ENCODE data around the gene TUFM. TPM values are rescaled to one million over a fixed set of nuclear protein-coding genes. Genes with fewer than 3 reads are reported as not detected.

TUFM gene
- total RNA-seq, 4 donors from 2014 or later = 63.1 to 106 (median 82.8) TPM

DNA sequence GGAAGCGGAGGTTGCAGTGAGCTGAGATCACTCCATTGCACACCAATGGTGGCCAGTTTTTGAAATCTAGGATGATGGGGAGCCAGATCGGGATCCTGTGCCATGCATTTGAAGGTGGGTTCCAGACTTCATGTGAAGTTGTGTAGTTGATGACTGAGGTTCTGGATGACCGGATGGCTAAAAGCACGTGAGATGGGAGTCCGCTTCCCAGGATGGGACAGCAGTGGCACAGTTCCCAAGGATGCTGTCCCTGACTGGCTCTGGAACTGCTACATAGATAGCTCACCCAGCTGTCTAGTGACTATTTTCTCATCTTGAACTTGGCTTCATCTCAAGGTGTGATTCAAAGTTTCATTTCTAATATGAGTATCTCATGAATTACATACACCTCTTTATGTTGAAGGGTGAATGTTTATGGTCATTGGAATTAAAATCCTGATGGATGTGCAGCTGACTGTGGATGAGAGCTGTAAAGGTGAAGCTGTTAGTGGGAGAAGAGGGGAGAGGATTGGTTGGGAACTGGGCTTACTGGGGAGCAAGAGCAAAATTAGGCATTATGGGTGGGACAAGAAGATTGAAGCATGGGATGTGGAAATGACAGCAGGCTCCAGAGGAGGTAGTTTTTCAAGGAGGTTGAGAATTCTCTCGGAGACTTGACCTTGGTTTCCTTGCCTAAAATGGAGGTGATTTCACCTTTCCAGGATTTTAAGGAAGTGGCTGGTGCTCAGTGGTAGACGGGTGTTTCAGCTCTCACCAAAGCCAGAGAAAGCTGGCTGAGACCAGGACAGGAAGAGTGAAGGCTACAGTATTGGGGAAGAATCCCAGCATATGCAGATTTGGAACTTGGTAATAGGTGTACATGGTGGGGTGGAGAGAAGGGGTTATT lies 8.2 kb downstream of the TUFM start:
- no peaks in the 10 kb centered on the region for H3K9me3 ChIP-seq
- H3K4me1 ChIP-seq = peaks cover 0 to 12% (median 4%) of the 10 kb centered on the region in 4 donors
- H3K36me3 ChIP-seq = peaks cover 55 to 77% (median 70%) of the 10 kb centered on the region in 4 donors
- DNase-seq (ENCODE audit: extremely low spot score) = no peak
- no peaks in the 10 kb centered on the region for H3K27me3 ChIP-seq
- WGBS = 88% methylated on average over 7 of the region's 7 CpGs
- no peak for TF ChIP-seq CTCF (IDR thresholded peaks at IDR 0.05)
- no peak for TF ChIP-seq POLR2AphosphoS5 (IDR thresholded peaks at IDR 0.05)
- no peak for TF ChIP-seq EP300 (IDR thresholded peaks at IDR 0.05)
- intact Hi-C loops (cut with DNase I) = no loop called here
- no peak overlapping the region for H3K4me3 ChIP-seq
- no peak overlapping the region for H3K27ac ChIP-seq (replicated peaks in 1 of 4)

DNA sequence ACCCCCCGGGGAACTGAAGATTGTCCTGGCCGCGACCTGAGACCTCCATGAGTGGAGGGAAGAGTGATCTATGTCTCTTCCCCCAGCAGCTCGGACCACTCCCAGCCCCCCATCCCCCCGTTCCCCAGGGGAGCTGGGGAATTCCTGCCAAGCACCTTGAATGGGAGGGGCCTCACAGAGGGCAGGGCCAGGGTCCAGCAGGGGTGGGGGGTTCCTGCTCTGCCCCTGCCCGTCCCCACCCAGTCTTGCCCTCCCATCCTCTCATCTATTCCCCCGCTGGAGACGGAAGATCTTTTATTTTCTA lies 9.4 kb downstream of the TUFM start:
- no peak overlapping the region for H3K27ac ChIP-seq (replicated peaks in 1 of 4)
- TF ChIP-seq POLR2AphosphoS5 (IDR thresholded peaks at IDR 0.05) = no peak
- no peak for TF ChIP-seq POLR2A (IDR thresholded peaks at IDR 0.05; ENCODE audit: low read depth)
- TF ChIP-seq CTCF (IDR thresholded peaks at IDR 0.05) = no peak
- TF ChIP-seq EP300 (IDR thresholded peaks at IDR 0.05) = no peak
- no peak overlapping the region for H3K4me3 ChIP-seq
- peaks cover 0 to 12% (median 4%) of the 10 kb centered on the region in 4 donors for H3K4me1 ChIP-seq
- peaks cover 60 to 77% (median 70%) of the 10 kb centered on the region in 4 donors for H3K36me3 ChIP-seq
- intact Hi-C loops (cut with DNase I) = no loop called here
- DNase-seq (ENCODE audit: extremely low spot score) = no peak
- H3K27me3 ChIP-seq = no peaks in the 10 kb centered on the region
- H3K9me3 ChIP-seq = no peaks in the 10 kb centered on the region
- WGBS = 80% methylated on average over 8 of the region's 8 CpGs

DNA sequence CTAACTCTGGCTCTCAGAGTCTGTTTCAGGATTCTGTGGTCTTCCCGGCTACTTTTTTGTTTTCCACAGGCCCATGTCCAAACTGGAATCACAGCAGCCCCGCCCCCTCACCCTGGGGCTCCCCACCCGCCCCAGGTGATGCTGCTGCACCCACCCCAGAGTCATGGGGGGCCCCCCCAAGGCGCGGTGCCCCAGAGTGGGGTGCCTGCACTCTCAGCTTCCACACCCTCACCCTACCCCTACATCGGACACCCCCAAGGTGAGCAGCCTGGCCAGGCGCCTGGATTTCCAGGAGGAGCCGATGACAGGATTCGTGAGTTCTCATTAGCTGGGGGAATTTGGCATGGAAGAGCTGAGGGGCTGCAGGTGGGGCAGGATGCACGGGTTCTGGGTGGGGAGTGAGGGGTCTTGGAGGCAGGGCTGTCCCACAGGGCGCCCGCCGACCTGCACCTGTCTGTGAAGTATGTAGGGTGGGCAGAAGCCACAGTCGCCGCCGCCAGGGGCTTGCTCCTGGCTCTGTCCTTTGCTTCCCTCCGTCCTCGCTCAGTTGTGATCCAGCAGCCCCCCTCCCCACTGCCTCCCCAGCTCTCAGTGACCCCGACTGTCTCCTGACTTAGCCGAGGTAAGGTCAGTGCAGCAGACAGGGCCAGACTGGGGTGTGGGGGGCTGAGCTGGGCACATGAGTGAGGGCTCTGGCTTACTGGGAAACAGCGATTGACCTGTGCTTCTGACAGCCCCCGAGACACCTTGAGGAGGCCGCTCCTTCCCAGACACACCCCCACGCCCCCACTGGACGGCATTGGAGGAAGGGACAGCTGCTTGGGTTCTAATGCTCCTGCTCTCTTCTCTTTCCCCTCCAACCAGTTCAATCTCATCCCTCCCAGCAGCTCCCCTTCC lies 10.0 kb downstream of the TUFM start:
- H3K27me3 ChIP-seq = no peaks in the 10 kb centered on the region
- H3K4me3 ChIP-seq = no peak overlapping the region
- H3K36me3 ChIP-seq = peaks cover 66 to 78% (median 72%) of the 10 kb centered on the region in 4 donors
- no peak for DNase-seq (ENCODE audit: extremely low spot score)
- no peak for TF ChIP-seq CTCF (IDR thresholded peaks at IDR 0.05)
- TF ChIP-seq EP300 (IDR thresholded peaks at IDR 0.05) = no peak
- TF ChIP-seq POLR2A (IDR thresholded peaks at IDR 0.05; ENCODE audit: low read depth) = no peak
- TF ChIP-seq POLR2AphosphoS5 (IDR thresholded peaks at IDR 0.05) = no peak
- WGBS = 93% methylated on average over 21 of the region's 25 CpGs
- no peaks in the 10 kb centered on the region for H3K9me3 ChIP-seq
- intact Hi-C loops (cut with DNase I) = no loop called here
- H3K4me1 ChIP-seq = peaks cover 0 to 12% (median 4%) of the 10 kb centered on the region in 4 donors
- no peak overlapping the region for H3K27ac ChIP-seq (replicated peaks in 1 of 4)

GRCh38 chr16:28834873-28835863 lies 11.0 kb downstream of the TUFM start:
- no peak for DNase-seq (ENCODE audit: extremely low spot score)
- no peak overlapping the region for H3K27ac ChIP-seq (replicated peaks in 1 of 4)
- peaks cover 75 to 82% (median 80%) of the 10 kb centered on the region in 4 donors for H3K36me3 ChIP-seq
- WGBS = 92% methylated on average over 17 of the region's 25 CpGs
- H3K9me3 ChIP-seq = no peaks in the 10 kb centered on the region
- peaks cover 0 to 11% (median 4%) of the 10 kb centered on the region in 4 donors for H3K4me1 ChIP-seq
- TF ChIP-seq POLR2AphosphoS5 (IDR thresholded peaks at IDR 0.05) (no peak), CTCF (IDR thresholded peaks at IDR 0.05) (no peak)
- intact Hi-C loops (cut with DNase I) = no loop called here
- no peaks in the 10 kb centered on the region for H3K27me3 ChIP-seq
- no peak overlapping the region for H3K4me3 ChIP-seq

All from esophagus muscularis mucosa (tissue), 4 donors.